NCI-H524 treated with DMSO at 0.1 percent for 48 hours (cell line): Measurements from ENCODE around the gene NFIA.

Source experiments
- DNase-seq: peaks from one replicate; lab custom pipeline; 2025; lab: John Stamatoyannopoulos, UW

The NFIA gene

DNA sequence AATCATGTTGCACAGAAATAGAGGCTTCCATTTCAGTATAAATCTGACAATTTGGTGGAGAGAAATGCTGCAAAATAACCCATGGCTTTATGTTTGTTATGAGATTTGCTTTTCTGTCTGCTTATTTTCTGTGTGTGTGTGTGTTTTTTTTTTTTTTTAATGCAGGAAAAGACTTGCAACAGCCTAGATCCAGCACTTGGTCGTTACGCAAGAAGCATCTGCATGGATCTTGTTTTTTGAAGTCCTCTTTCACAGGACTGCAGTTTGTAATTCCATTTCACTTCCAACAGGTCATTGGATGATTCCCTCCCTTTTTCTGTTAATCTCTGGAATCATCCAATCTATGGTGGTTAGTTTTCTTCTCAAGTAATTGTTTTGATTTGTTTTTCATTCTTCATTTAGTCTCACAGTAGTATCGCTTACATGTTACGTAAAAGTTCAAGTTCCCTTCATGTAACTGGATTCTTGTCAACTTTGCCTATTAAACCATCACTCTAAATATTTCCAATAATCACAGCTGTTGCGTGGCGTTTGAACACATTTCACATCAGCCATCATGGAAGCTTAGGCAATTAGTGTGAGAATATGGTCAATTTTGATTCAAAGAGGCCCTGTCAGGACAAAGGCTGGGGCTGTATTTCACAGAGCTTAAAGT, 312.9 kb downstream of the NFIA start:
- DNase-seq: no peak

DNA sequence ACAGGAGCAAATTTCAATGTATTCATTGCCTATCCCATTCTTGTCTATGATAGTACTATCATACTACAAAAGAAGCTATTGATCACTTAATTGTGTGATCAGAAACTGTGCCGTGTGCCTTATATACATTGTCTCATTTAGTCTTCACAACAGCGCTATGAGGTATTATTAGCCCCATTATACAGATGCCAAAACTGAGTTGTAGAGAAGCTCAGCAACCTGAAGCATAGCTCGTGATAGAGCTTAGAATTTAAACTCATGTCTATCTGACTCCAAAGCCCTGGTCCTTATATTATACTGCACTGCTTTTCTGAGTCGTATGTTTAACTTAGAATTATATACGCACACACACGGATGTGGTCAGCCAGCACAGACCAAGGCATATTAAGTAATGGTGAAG, 315.1 kb downstream of the NFIA start:
- no peak for DNase-seq

DNA sequence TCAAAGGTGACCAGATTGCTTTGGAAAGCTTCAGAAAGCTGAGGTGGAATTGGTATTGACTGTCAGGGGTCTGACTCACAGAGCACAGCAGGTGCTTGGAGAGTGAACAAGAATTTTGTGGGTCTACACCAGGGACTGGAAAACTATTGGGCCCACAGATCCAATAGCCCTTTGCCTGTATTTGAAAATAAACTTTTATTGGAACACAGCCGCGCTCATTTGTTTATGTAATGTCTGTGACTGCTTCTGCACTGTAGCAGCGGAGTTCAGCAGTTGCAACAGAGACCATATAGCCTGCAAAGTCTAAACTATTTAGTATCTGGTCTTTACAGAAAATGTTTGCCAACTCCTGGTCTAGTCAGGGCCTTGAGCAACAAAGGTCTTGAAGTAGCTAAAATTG, 315.6 kb downstream of the NFIA start:
- no peak for DNase-seq

DNA sequence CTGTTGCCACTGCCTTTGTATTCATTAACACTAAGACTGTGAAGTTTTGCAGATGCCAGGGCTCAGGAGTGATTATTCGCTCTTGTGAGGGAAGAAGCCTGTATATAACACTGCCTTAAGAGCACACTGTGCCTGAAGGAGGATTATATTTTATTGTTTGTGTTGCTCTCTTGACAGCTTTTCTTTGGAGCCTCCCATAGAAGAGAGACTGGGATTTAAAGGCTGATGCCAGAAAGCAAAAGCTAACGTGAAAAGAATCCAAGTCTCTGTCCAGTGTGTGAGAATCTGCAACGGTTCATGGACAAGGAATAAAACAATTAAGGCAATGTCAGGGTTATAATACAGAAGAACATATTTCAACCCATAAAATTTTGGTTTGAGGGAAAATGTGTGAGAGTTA, 316.8 kb downstream of the NFIA start:
- no peak for DNase-seq

DNA sequence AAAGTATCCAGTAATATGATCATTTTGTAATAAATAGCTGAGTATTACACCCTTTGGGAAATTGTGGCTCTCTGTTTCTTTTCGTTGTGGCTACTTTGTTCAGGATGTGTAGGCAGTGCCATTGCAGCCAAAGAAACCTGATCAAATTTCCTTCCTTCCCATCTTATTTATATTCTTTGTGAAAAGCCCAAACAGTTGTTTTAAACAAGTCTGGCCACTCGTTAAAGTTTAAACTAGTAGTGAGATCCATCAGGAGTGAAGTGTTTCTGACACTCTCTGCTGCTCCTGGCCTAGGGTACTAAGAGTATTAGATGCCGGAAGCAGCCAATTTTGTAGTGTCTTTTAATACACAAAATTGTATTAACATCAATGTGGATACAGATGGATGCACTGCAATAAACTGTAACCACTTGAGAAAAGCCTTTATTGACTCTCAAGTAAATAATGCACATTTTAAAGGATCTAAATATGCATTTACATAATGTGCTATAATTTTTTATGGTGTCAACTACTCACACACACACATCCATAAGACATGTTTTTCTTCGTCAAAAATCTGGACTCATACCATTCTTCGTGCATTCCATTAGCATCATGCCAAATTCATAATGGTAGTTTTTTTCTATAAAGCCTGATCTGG, 317.9 kb downstream of the NFIA start:
- no peak for DNase-seq

DNA sequence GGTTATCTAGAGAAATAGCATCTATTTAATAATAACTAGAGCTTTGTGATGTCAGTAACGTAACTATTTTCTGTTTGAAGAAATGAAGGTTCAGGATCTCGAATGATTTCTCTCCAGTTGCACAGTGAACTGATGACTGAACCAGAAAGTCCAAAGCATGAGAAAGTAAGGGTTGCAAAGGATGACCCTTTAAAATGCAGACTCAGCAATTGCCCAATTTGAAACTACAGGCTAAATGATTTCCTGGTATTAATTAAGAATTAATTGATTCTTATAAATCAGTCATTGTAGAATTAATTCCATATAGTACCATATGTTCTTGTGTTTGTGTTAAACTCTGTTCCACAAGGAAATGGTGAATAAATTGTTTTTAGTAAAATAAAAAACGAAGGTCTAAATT, 318.6 kb downstream of the NFIA start:
- DNase-seq: no peak

DNA sequence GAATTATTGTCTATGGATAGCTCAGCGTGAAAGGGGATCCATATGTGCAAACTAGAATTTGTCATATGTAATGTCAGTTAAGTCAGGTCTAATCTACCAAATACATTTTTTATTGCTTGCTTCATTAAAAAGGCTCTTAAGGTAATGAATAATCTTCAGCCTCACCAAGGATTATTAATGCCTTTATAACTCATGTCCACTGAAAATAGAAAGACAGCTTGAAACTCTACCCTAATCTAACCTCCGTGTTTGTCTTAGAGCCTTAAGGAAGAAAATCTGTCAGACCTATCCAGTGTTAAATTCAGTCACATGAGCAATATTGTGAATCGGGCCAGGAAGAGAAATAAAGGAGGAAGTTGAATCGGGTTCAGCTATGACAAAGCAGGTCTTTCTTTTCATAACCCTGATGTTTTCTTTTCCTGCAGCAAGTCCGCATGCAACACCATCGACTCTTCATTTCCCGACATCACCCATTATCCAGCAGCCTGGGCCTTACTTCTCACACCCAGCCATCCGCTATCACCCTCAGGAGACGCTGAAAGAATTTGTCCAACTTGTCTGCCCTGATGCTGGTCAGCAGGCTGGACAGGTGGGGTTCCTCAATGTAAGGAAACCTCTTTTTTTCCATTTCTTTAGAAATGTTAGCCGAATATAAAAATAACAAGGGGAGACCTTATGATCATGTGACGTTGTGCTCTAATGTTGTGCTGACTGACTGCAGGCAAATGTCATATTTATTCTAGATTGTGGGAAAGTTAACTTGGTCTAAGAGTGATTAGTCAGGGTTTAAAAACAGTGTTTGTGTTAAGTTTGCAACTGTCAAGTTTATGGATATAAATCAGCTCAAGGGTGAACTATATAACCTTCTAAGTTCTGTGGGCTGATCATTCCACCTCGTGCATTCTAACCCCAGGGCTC, 321.6 kb downstream of the NFIA start:
- peak; percentile 99 for DNase-seq

DNA sequence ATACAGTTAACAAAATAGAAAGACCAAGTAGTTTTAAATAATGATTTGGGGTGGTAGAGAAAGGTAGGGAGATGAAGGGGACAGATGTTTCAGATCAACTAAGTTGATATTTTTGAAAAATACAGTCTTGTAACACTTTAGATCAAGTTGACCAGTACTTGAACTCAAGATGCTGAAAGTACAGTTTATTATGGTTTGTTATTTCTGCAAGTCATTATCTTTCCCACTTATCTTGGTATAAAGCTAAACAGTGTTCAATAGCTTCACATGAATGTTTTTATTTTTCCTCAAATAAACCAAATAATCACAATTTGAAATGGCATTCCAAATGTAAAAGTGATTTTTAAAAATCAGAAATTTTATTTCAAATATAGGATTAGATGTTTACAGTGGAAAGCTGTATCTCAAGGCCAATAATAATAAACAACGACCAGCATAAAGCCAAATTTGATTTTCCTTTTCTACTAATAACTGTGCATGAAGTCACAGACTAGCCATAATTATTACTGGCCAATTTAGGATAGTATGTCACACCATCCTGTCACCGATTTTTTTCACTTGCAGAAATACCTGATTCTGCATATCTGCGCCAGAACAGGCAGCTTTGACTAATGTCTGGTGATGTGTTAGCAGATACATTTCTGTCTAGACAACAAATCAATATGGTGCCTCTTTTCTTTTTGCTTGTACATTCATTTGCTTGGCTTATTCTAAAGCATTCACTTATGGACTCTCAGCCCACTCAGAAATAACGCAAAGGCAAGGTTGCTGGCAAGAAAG, 322.4 kb downstream of the NFIA start:
- no peak for DNase-seq

DNA sequence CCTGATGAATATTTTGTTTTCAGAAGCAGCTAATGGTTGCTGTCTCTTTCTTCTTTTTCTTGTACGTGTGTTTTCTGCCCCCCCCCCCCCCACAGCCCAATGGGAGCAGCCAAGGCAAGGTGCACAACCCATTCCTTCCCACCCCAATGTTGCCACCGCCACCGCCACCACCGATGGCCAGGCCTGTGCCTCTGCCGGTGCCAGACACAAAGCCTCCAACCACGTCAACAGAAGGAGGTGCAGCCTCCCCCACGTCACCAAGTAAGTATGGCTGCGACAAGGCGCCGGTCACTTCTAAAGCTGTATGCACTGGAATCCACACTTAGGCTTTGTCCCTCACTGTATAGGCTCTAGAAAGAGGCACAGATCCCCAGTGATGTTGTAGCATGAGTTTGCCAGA, 324.1 kb downstream of the NFIA start:
- no peak for DNase-seq

DNA sequence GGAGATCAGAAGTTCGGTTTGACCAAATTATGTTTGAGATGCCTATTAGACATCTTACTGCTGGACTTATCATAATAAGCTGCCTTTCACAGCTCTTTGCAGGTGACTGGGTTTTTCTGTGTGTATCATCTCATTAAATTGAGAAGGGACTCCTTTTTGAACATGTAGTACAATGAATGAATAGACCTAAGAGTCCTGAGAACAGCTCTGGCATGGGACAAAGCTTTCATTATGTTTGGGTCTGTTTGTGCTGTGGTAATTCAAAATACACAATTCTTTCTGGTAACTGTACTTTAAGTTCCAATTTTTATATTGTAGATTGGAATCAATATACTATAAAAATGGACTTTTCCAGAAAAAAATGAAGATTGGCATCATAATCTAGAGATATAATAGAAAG, 330.2 kb downstream of the NFIA start:
- no peak for DNase-seq

DNA sequence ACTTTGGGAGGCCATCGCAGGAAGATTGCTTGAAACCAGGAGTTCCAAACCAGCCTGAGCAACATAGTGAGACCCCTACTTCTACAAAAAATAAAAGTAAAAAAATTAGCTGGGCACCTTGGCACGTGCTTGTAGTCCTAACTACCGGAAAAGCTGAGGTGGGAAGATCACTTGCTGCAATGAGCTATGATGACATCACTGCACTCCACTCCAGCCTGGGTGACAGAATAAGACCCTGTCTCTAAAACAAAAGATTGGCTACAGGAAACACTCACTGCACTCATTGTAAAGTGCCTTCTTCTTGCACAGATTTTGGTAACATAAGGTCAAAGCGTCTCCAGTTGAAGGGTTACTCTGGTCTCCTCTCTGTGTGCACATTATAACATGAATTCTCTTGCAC, 336.8 kb downstream of the NFIA start:
- no peak for DNase-seq

DNA sequence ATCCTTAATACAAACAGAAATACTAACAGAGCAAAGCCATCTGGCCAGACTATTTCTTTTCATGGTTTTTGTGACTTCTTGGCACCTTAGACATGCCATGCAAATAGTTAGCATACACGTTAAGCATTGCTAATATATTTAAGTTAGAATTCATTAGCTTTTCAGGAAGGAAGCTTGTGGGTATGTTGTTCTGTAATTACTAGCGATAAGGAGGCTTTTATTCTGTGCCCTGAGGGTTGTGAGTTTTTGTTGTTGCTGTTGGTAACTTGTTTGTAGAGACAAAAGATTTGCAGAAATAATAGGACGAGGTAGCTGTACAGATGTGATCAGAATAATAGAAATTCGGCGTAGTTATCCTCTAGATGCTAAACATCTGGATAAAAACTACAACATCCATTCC, 337.3 kb downstream of the NFIA start:
- DNase-seq: no peak

DNA sequence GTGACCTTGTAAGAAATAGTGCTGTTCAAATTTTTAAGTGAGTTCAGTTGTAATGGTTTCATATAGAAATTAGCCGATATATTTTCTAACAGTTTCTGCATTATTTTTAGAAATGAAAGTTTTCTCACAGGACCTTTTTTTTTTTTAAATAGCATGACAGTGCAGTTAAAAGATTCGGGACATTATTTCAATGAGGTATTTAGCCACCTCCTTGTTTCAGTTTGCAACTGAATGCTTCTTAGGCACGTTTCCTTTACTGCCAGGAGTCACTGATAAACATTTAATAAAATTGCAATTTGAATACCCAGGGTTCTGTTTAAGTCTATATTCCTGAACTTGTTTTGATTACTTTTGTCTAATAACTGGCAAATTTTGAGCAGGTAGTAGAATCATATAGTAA, 337.9 kb downstream of the NFIA start:
- no peak for DNase-seq

DNA sequence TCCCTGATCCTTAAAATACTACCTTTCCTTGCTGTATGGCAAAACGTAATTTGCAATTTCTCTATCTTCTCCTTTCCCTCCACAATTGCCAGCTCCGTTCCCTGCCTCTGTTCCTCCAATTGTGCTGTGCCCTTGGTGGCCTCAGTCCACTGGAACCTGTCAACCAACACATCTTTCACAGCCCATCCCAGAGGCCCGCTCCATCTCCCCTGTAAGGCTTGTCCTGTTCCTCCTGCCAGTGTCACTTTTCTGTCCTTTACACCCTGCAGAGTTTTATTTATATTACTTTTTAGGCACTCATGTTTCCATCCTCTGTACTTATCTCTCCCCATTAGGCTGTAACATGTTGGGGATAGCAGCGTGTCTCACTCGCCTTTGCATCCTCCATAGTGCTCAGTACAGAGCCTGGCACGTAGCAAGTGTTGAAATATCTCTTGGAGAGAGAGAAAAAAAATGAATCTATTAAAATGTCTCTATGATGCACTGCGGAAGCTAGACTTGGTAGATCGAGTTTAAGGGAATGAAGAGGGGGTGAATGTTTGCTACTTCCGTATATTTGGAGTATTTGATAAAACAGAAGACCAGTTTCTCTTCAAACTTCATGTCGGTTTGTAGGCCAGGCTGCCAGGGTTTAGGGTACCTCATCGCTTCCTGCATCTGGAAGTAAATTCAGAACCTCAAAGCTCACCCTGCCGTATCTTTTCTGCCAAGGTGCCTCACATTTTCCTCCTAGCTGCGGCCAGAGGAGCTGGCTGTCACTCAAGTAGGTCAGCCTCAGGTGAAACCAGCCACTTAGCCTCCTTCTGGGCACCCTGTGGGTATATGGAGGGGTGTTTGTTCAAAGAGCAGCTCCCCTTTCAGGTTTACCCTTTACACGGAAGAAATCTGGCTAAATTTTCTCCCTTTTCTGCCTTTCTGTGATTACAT, 338.8 kb downstream of the NFIA start:
- DNase-seq: no peak

DNA sequence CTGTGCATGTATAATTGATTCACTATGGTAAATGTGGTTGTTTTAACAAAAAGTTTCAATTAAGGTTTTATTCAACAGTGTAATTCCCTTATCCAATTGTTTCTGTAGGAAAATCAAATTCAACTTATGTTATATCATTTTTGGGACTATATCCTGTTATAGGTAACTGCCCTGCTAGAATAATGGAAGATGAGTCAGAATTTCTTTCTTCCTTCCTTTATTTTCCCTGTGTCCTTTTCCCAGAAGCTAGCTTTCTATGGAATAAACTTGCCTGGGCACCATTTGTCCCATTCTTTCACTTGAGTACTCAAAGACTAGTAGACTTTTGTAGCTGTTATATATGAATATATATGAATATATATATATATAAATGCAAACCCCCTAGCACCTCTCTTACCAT, 341.3 kb downstream of the NFIA start:
- no peak for DNase-seq

DNA sequence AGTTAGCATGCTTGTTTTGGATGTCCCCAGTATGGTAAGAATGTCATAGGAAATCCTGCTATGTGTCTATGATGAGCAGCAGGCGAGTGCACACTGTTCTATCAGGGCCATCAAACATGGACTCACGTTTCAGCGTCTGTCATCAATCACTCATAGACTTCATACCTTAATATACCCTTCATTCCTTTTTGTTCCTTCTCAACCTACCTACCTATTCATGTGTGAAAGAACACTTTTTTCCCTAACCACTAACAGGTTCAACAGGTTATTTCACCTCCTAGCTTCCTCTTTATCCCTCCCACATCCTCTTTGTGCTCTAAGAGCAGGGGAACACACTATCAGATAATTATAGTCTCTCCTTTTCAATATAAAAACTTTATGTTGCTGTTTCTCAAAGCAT, 342.0 kb downstream of the NFIA start:
- no peak for DNase-seq

DNA sequence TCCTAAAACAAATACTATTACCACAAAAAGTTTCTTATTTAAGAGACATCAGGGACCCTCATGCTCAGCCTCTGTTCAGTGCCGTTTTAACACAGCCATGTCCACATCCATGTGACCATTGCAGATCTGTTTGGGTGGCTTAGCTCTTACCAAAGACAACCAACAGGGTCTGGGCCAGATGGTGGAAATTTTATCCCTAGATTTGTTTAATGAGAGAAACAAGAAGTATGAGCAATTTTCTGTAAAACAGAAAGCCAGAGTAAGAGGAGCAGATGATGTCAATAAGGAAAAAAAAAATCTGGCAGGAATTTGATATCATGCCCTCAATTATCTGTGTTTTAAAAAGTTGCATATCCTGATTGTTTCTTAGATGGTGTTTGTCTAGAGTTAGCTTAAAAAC, 342.7 kb downstream of the NFIA start:
- peak; percentile 91 for DNase-seq

DNA sequence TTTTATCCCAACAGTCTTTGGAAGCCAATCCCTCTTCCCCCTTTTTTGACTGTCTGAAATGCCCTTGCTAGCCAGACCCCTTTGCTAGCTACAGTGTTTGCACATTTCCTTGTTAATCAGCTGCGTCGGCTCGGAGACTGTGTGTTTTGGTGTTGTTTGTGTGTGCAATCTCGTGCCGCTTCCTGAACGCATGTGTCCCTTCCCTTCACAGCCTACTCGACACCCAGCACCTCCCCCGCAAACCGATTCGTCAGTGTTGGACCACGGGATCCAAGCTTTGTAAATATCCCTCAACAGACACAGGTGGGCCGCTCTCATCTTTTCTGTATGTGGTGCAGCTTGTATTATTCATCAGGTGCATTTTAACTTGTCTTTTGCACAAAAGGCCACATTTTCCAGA, 343.9 kb downstream of the NFIA start:
- DNase-seq: no peak

DNA sequence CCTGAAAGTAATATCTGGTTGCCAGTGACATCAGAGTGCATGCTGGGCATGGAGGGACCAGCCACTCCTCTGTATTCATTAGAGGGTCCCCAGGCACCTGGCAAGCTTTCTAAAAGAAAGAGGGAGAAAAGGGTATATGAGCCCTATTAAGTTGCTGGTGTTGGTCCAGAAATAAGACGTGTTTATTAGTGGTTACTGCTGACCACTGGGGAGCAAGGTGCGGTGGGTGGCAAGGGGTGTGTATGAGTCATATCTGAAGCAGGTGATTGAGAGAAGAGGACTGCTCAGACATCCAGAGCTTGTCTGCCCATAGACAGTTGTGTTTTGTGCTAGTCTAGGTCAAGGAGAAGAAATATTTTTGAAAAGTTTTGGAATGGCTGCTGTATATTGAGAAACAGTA, 344.5 kb downstream of the NFIA start:
- no peak for DNase-seq

DNA sequence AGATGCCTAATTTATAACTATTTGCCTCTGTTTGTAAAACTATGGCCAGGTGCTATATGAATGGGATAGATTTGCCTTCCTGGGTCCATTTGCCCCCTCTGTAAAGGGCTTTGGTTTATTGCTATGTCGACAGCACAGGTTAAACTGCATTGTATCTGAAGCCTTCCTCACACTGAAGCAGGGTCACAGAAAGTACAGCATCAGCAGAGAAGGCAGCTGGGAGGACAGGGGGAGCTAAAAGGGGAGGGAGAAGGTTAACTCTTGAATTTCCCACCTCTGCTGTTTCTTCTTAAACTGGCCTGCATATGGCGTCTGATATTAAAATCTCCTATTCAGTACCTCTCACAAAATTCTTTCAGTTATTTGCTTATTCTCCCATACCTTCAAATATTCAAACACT, 345.1 kb downstream of the NFIA start:
- peak; percentile 17 for DNase-seq

DNA sequence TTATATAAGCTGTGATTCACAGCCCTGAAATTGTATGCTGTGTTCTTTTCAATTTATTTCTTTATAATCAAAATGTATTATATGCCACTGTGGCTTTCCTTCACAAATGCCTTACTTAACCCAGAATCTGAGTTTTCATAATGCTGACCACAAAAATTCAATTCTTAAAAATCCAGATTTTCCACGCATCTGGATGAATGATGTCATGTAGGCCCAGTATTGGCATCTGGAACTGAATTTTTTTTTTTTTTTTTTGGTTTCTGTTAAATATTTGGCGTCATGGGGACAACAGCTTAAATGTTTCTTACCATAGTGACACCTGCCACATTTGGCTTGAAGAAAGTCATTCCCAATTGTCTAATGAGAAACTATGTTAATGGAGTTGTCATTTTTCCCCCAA, 345.8 kb downstream of the NFIA start:
- no peak for DNase-seq
